Measurements from ENCODE around the gene ZRANB3.

DNA sequence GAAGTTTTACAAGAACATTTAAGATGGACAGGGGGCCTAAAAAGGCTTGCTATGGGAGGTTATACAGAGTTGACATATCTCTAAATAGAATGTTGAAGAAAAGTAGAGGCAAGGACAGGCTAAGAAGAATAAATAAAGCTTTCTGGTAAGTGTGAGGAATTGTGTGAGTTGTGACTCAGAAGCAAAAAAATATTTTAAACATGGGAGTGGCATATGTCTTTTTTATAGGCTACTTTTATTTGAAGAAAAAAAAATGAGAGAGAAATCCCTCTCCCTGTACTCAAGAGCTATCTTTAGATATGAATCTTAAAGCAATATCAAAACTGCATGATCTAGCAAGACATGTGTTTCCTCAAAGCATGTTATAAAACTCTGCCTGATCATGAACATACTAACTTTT is 437.8 kb downstream of the ZRANB3 start:
- TF ChIP-seq YY1 (tag by site-specific recombination; IDR thresholded peaks at IDR 0.05) (no peak), ZNF664 (tag by site-specific recombination; IDR thresholded peaks at IDR 0.05) (no peak), YY2 (tag by site-specific recombination; IDR thresholded peaks at IDR 0.05) (no peak)
- TF ChIP-seq, protein P1, sequence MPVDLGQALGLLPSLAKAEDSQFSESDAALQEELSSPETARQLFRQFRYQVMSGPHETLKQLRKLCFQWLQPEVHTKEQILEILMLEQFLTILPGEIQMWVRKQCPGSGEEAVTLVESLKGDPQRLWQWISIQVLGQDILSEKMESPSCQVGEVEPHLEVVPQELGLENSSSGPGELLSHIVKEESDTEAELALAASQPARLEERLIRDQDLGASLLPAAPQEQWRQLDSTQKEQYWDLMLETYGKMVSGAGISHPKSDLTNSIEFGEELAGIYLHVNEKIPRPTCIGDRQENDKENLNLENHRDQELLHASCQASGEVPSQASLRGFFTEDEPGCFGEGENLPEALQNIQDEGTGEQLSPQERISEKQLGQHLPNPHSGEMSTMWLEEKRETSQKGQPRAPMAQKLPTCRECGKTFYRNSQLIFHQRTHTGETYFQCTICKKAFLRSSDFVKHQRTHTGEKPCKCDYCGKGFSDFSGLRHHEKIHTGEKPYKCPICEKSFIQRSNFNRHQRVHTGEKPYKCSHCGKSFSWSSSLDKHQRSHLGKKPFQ (tag by site-specific recombination; IDR thresholded peaks at IDR 0.05), result no peak
